Gastroesophageal sphincter (tissue), 3 donors: Measurements from ENCODE around the gene MAGOH.

ENCODE experiments used
- EP300 ChIP-seq: sonication (generic); formaldehyde crosslinking; IDR thresholded peaks from one replicate; pipeline ENCODE4 v1.6.1; 2017; ENCODE audit warnings: antibody characterized with exemption, mild to moderate bottlenecking
- POLR2A ChIP-seq, 2 donors: fragments of 450-650 bp; IDR thresholded peaks; one replicate each; pipeline ENCODE4 v1.6.1; 2017; ENCODE audit warnings: antibody characterized with exemption in 2 of 2, mild to moderate bottlenecking in 2 of 2, moderate library complexity in 1 of 2
- POLR2AphosphoS5 ChIP-seq: sonication (generic); formaldehyde crosslinking; IDR thresholded peaks from one replicate; pipeline ENCODE4 v1.6.1; 2017; ENCODE audit warnings: antibody characterized with exemption
- TF ChIP-seq, protein P1 (sequence below), 4 experiments: fragments of 200-600 bp in 2 of 4; fragments of 450-650 bp in 2 of 4; sonication (generic) in 1 of 4; IDR thresholded peaks; one replicate each; pipeline ENCODE4 v1.5.1; 2017 to 2019; ENCODE audit warnings: antibody characterized with exemption in 4 of 4, mild to moderate bottlenecking in 2 of 4, moderate library complexity in 2 of 4

DNA sequence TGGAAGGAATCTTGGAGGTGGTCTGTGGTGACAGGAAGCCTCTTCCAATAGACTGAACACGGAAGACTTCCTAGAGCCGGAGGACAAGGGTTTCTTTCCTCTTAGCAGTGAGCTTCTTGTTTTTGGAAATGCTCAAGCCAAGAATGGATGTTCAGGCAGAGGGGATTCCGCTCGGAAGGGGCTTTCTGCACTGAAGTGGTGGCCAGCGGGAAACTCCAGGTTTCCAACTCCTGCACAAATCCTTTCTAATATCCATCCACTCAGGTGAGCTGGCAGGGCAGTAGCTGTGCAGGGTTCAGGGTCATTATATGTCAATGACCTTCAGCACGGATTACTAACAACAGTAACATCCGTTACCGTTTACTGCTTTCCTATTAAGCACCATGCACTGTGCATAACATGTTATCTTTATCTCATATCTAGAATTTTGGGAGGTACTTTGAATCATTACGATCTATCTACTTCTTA, 42.3 kb downstream of the MAGOH start:
- TF ChIP-seq, protein P1, sequence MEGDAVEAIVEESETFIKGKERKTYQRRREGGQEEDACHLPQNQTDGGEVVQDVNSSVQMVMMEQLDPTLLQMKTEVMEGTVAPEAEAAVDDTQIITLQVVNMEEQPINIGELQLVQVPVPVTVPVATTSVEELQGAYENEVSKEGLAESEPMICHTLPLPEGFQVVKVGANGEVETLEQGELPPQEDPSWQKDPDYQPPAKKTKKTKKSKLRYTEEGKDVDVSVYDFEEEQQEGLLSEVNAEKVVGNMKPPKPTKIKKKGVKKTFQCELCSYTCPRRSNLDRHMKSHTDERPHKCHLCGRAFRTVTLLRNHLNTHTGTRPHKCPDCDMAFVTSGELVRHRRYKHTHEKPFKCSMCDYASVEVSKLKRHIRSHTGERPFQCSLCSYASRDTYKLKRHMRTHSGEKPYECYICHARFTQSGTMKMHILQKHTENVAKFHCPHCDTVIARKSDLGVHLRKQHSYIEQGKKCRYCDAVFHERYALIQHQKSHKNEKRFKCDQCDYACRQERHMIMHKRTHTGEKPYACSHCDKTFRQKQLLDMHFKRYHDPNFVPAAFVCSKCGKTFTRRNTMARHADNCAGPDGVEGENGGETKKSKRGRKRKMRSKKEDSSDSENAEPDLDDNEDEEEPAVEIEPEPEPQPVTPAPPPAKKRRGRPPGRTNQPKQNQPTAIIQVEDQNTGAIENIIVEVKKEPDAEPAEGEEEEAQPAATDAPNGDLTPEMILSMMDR (IDR thresholded peaks at IDR 0.05): no peak
- TF ChIP-seq POLR2A (IDR thresholded peaks at IDR 0.05): no peak
- TF ChIP-seq POLR2AphosphoS5: no peak
- no peak for TF ChIP-seq EP300
